OCI-LY7 (cell line): ENCODE data around the gene TBXT. TPM values are rescaled to one million over a fixed set of nuclear protein-coding genes. Genes with fewer than 3 reads are reported as not detected.

Experiments used
- BruUV-seq: library from RNA; stranded (reverse); fragments of 400-500 nt; replicated peaks from 2 replicates; lab custom pipeline; 2021; lab: Mats Ljungman, UMichigan
- CTCF ChIA-PET: fragments of 300-600 bp; sonication (Branson Sonifier 250); formaldehyde crosslinking; loops from one replicate; lab custom pipeline; 2022; ENCODE audit warnings: antibody characterized with exemption; ENCODE audit not compliant: unreplicated experiment; lab: Charles Lee
- POLR2A ChIA-PET: fragments of 300-600 bp; sonication (Branson Sonifier 250); formaldehyde crosslinking; loops from one replicate; lab custom pipeline; 2022; ENCODE audit warnings: antibody characterized with exemption; lab: Charles Lee
- DNase-seq: peaks from one replicate; pipeline ENCODE4 v3.0.0-alpha.2; 2015; ENCODE audit warnings: low spot score
- H2AFZ ChIP-seq: fragments of 200-600 bp; sonication (generic), shearing (Covaris generic); 2 replicates; pipeline ENCODE4 v1.6.1; 2014; ENCODE audit warnings: mild to moderate bottlenecking, antibody characterized with exemption, low read length, moderate library complexity
- H3K27ac ChIP-seq: fragments of 200-600 bp; sonication (generic); 2 replicates; pipeline ENCODE4 v1.5.1; 2014; ENCODE audit warnings: mixed run types, low read depth, mild to moderate bottlenecking, moderate library complexity, low read length, inconsistent platforms; ENCODE audit not compliant: poor library complexity, severe bottlenecking
- H3K36me3 ChIP-seq: fragments of 200-600 bp; sonication (generic); 2 replicates; pipeline ENCODE4 v1.6.1; 2014; ENCODE audit warnings: mild to moderate bottlenecking, antibody characterized with exemption, low read length, moderate library complexity, mixed read lengths; ENCODE audit not compliant: insufficient read depth
- H3K4me1 ChIP-seq: fragments of 200-600 bp; sonication (generic); 2 replicates; pipeline ENCODE4 v1.5.1; 2014; ENCODE audit warnings: mild to moderate bottlenecking, low read length; ENCODE audit not compliant: insufficient read depth, poor library complexity, severe bottlenecking
- H3K4me2 ChIP-seq: fragments of 200-600 bp; sonication (generic); 2 replicates; pipeline ENCODE4 v1.6.1; 2014; ENCODE audit warnings: mild to moderate bottlenecking, low read length
- H3K4me3 ChIP-seq: fragments of 200-600 bp; sonication (generic); 2 replicates; pipeline ENCODE4 v1.5.1; 2014; ENCODE audit warnings: mild to moderate bottlenecking, low read depth, low read length; ENCODE audit not compliant: poor library complexity, severe bottlenecking
- H3K79me2 ChIP-seq: fragments of 200-600 bp; sonication (generic); 2 replicates; pipeline ENCODE4 v1.6.1; 2016; ENCODE audit warnings: low read depth, mild to moderate bottlenecking, low read length, moderate library complexity, mixed read lengths; ENCODE audit not compliant: insufficient read depth
- H3K9me2 ChIP-seq: fragments of 200-600 bp; sonication (generic); 2 replicates; pipeline ENCODE4 v1.6.1; 2016; ENCODE audit warnings: mild to moderate bottlenecking, low read length, mixed read lengths; ENCODE audit not compliant: insufficient read depth
- H3K9me3 ChIP-seq: fragments of 200-600 bp; sonication (generic); 2 replicates; pipeline ENCODE4 v1.6.1; 2014; ENCODE audit warnings: mild to moderate bottlenecking, mixed run types, low read length, mixed read lengths
- H4K20me1 ChIP-seq: fragments of 200-600 bp; sonication (generic); 2 replicates; pipeline ENCODE4 v1.6.1; 2014; ENCODE audit warnings: mild to moderate bottlenecking, antibody characterized with exemption, low read length, moderate library complexity, mixed read lengths; ENCODE audit not compliant: insufficient read depth
- EZH2phosphoT487 ChIP-seq: fragments of 200-600 bp; sonication (generic); IDR thresholded peaks from 2 replicates; pipeline ENCODE4 v1.6.1; 2018; ENCODE audit warnings: low read depth, borderline replicate concordance, mild to moderate bottlenecking, mixed run types, antibody characterized with exemption, low read length, moderate library complexity, mixed read lengths
- intact Hi-C: fragments of 100-400 bp; cut with micrococcal nuclease; formaldehyde crosslinking; loops from one replicate; pipeline ENCODE4 v1.10.0; 2022; ENCODE audit not compliant: unreplicated experiment
- total RNA-seq, 2 experiments: library from RNA; depleted of rRNA in 1 of 2; stranded (reverse); fragments of >200 nt in 1 of 2; shearing (Covaris generic) in 1 of 2; gene quantifications; 2 replicates each; pipeline ENCODE4 v1.2.3, GENCODE V29; 2014 to 2022
- TF ChIP-seq, protein P1 (sequence below): fragments of 200-600 bp; sonication (generic); conservative IDR thresholded peaks from 2 replicates; pipeline ENCODE4 v1.5.1; 2014; ENCODE audit warnings: mild to moderate bottlenecking, antibody characterized with exemption, low read length, moderate library complexity, mixed read lengths

Gene TBXT
- total RNA-seq, 2 experiments from 2014 or later, result 1.0 to 5.3 TPM

DNA sequence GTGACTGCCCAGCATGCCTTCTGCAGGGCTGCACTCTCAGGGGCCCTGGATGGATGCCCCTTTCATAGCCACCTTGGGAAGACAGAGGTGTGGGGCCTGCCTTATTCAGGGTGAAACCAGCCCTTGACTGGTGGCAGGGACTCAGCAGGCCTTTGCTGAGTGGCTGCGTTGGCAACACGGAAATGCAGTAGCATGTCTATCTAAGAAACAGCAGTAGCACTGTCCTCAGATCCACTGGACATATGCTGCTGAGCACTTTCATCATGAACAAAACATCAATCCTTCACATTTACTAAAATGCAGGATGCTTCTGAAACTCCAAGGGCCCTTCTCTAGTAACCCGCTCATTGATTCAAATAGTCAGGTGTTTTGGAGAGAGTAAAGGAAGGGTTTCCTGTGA is 4.9 kb upstream of the TBXT start:
- intact Hi-C loops, result loop anchor here (2.0 kb wide), 1 partner anchor 30 kb away; no protein-coding TSS in a partner anchor
- no peaks in the 10 kb centered on the region for H3K9me3 ChIP-seq
- peaks cover 50% of the 10 kb centered on the region for H3K4me1 ChIP-seq
- POLR2A ChIA-PET, result interaction anchor here (0.6 to 2.2 kb wide), 4 partner anchors 10 to 776 kb away, joined by 3 to 7 read pairs (median 4); no protein-coding TSS in a partner anchor
- H3K27ac ChIP-seq, result no peak overlapping the region
- H4K20me1 ChIP-seq, result no peaks in the 10 kb centered on the region
- no peak overlapping the region for H2AFZ ChIP-seq
- H3K9me2 ChIP-seq, result no peaks in the 10 kb centered on the region
- peak overlapping the region; percentile 58 for H3K4me2 ChIP-seq
- H3K79me2 ChIP-seq, result no peaks in the 10 kb centered on the region
- no peak for DNase-seq
- CTCF ChIA-PET, result no interaction called here
- no TSS peak for BruUV-seq
- no peaks in the 10 kb centered on the region for H3K36me3 ChIP-seq
- no peak overlapping the region for H3K4me3 ChIP-seq
- no peak for TF ChIP-seq EZH2phosphoT487
- TF ChIP-seq, protein P1, sequence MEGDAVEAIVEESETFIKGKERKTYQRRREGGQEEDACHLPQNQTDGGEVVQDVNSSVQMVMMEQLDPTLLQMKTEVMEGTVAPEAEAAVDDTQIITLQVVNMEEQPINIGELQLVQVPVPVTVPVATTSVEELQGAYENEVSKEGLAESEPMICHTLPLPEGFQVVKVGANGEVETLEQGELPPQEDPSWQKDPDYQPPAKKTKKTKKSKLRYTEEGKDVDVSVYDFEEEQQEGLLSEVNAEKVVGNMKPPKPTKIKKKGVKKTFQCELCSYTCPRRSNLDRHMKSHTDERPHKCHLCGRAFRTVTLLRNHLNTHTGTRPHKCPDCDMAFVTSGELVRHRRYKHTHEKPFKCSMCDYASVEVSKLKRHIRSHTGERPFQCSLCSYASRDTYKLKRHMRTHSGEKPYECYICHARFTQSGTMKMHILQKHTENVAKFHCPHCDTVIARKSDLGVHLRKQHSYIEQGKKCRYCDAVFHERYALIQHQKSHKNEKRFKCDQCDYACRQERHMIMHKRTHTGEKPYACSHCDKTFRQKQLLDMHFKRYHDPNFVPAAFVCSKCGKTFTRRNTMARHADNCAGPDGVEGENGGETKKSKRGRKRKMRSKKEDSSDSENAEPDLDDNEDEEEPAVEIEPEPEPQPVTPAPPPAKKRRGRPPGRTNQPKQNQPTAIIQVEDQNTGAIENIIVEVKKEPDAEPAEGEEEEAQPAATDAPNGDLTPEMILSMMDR, result no peak

DNA sequence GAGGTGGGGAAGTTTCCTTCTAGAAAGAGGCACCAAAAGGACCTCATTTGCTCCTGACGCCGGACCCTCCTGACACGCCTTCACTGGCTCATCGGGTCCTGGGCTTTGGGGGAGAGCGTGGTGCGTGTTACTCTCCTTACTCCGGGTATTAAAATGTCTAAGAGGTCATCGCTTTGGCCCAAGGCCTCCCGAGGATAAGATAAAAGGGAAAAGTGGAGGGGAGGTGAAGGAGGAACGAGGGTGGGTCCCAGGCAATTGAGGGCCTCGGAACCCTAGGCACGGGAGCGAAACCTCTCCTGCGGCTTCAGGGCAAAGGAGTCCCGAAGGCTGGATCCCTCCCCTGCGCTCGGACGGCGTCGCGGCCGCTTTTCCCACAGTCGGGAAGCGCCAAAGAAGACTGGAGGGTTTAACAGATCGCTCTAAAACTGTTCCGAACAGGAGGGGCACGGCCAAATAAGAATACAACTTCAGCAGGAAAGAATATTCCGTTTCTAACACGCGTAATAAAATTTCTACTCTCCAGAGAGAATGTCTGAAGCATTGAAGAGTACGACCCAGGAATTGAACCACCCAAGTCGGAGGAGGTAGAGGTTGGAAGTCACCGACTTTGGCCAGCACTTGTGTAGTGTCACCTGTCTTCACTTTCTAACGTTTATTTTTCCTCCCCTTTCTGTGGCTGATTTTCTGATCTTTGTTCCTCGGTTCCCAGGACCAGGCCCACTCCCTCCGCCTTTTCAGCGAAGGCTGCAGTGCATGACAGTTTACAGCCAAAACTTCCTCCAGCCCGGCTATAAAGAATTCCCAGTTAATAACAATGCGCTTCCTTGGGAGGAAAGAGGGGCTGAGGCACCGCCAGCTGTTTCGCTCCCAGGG is 2.1 kb upstream of the TBXT start:
- no peak overlapping the region for H3K27ac ChIP-seq

More for the DNA sequence above, 2.1 kb upstream of the TBXT start:
- Histone ChIP-seq H2AFZ (no peak overlapping the region), H3K4me1 (peaks cover 37% of the 10 kb centered on the region), H3K9me2 (no peaks in the 10 kb centered on the region), H3K9me3 (no peaks in the 10 kb centered on the region), H3K4me3 (no peak overlapping the region), H3K36me3 (no peaks in the 10 kb centered on the region), H4K20me1 (no peaks in the 10 kb centered on the region), H3K4me2 (no peak overlapping the region), H3K79me2 (no peaks in the 10 kb centered on the region)
- ChIA-PET CTCF (no interaction called here), POLR2A (no interaction called here)
- no peak for DNase-seq
- no TSS peak for BruUV-seq
- TF ChIP-seq, protein P1, result no peak
- no peak for TF ChIP-seq EZH2phosphoT487
- intact Hi-C loops, result loop anchor here (2.0 kb wide), 1 partner anchor 59 kb away; no protein-coding TSS in a partner anchor
